Measurements from ENCODE around the gene TAS2R19.
A peak's percentile ranks its signal among the peaks of the same experiment; 100 is the strongest.

The TAS2R19 gene

GRCh38 chr12:10989107-10989506 is 33.3 kb downstream of the TAS2R19 start:
- no peak for DNase-seq (ENCODE audit: low spot score)

GRCh38 chr12:10986812-10987211 is 35.6 kb downstream of the TAS2R19 start, which contains the start of gene TAS2R50:
TSS of gene TAS2R50 (minus strand) at chr12:10986912. CDS start at chr12:10986860, 52 bp downstream.
- DNase-seq (ENCODE audit: low spot score) = no peak

DNA sequence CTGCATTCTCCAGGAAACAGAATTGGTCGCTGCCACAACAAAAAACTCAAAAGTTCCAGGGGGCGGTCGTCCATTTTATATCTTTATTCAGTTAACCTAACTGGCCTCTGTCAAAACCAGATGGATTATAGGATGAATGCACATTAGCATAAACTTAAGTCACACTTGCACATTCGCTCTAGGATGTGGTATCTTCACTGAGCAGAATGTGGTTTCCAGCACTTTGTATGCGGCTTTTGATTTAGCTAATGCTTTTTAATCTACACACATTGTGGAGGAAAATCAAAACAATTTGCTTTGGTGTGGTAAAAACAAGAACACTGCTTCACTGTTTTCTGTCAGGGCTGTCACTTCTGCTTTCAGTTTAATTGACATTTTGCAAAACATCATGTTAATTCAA is 40.2 kb downstream of the TAS2R19 start:
- DNase-seq (ENCODE audit: low spot score) = peak; percentile 47

GRCh38 chr12:10974965-10975364 is 47.5 kb downstream of the TAS2R19 start:
- DNase-seq (ENCODE audit: low spot score) = no peak

All from CD4-positive, alpha-beta T cell treated with Interleukin-2 at 100 ng/mL for 4 hours (primary cell).